Stimulated activated CD8-positive, alpha-beta memory T cell treated with anti-CD3 and anti-CD28 coated beads, Interleukin-2, amount 100 ng/mL, for 48 hours (primary cell): ENCODE data around the gene ZNF286A.
"Not testable (repeated sequence)": the region's sequence is repeated elsewhere in the genome, so short reads cannot be mapped to it uniquely, and the experiment has no call there.

ENCODE experiments used
- DNase-seq, 2 donors: peaks; one replicate each; pipeline ENCODE4 v3.0.0-alpha.2; 2020; ENCODE audit warnings: low read depth in 2 of 2

ZNF286A gene

GRCh38 chr17:15698967-15699366 lies 585 bp upstream of the ZNF286A start:
- not testable (repeated sequence) for DNase-seq

- not testable (repeated sequence) for DNase-seq
Observed at GRCh38 chr17:15699937-15700336, 385 bp downstream of the ZNF286A start.

GRCh38 chr17:15704239-15704638 lies 4.7 kb downstream of the ZNF286A start:
- not testable (repeated sequence) for DNase-seq

- DNase-seq, result not testable (repeated sequence)
Observed at GRCh38 chr17:15704813-15705212, 5.3 kb downstream of the ZNF286A start.

GRCh38 chr17:15708879-15709278 lies 9.3 kb downstream of the ZNF286A start:
- DNase-seq, result not testable (repeated sequence)

GRCh38 chr17:15716601-15717563 lies 17.3 kb downstream of the ZNF286A start:
- DNase-seq, result not testable (repeated sequence)

- DNase-seq, result not testable (repeated sequence)
Observed at GRCh38 chr17:15730535-15730934, 31.0 kb downstream of the ZNF286A start.

- DNase-seq, result not testable (repeated sequence)
Observed at GRCh38 chr17:15731900-15732299, 32.3 kb downstream of the ZNF286A start, which contains the start of gene TBC1D26. TSS of gene TBC1D26 (plus strand) at chr17:15732283. CDS start at chr17:15735349, 3,066 bp downstream.

- DNase-seq, result not testable (repeated sequence)
Observed at GRCh38 chr17:15733174-15733789, 33.7 kb downstream of the ZNF286A start.

- not testable (repeated sequence) for DNase-seq
Observed at GRCh38 chr17:15736578-15736977, 37.0 kb downstream of the ZNF286A start.

- DNase-seq, result no peak
Observed at GRCh38 chr17:15738066-15738465, 38.5 kb downstream of the ZNF286A start.

- not testable (repeated sequence) for DNase-seq
Observed at GRCh38 chr17:15739259-15739658, 39.7 kb downstream of the ZNF286A start.

GRCh38 chr17:15740041-15740440 lies 40.5 kb downstream of the ZNF286A start:
- DNase-seq, result not testable (repeated sequence)

GRCh38 chr17:15740570-15741120 lies 41.1 kb downstream of the ZNF286A start:
- DNase-seq, result no peak

GRCh38 chr17:15741624-15742023 lies 42.1 kb downstream of the ZNF286A start:
- no peak for DNase-seq

- no peak for DNase-seq
Observed at GRCh38 chr17:15742051-15742795, 42.7 kb downstream of the ZNF286A start.

- no peak for DNase-seq
Observed at GRCh38 chr17:15742921-15743320, 43.4 kb downstream of the ZNF286A start.

- no peak for DNase-seq
Observed at GRCh38 chr17:15744074-15744676, 44.6 kb downstream of the ZNF286A start.

GRCh38 chr17:15744885-15745284 lies 45.3 kb downstream of the ZNF286A start:
- no peak for DNase-seq

- DNase-seq, result not testable (repeated sequence)
Observed at GRCh38 chr17:15749403-15749802, 49.9 kb downstream of the ZNF286A start.
